LHCN-M2 (cell line): ENCODE measurements around the gene AFF3. TPM values are rescaled to one million over a fixed set of nuclear protein-coding genes. Genes with fewer than 3 reads are reported as not detected.
"Not testable (repeated sequence)": the region's sequence is repeated elsewhere in the genome, so short reads cannot be mapped to it uniquely, and the experiment has no call there.

Experiments
- DNase-seq: peaks from one replicate; pipeline ENCODE4 v3.0.0-alpha.2; 2012; ENCODE audit warnings: low read depth
- total RNA-seq: library from RNA; depleted of rRNA; stranded (reverse); fragments of >200 nt; gene quantifications from 2 replicates; pipeline ENCODE4 v1.2.3, GENCODE V29; 2014

AFF3 gene
- total RNA-seq, 1 experiment from 2014 or later: under 0.01 TPM

DNA sequence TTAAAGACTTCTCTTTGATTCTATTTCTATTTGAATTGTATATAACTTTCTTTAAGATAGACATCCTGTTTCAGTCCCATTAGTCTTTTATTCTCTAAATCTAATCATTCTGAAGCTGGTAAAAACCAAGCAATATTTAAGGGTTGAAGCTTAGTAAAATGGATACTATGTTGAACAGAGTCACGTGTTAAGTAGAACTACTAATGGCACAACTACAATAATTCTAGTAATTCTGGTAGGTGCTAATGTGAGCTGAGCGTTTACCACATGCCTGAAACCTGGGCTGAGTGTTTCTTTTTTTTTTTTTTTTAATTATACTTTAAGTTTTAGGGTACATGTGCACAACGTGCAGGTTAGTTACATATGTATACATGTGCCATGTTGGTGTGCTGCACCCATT, 8.9 kb upstream of the AFF3 start:
- DNase-seq: no peak

- no peak for DNase-seq
Observed at GRCh38 chr2:100148883-100149282, 6.5 kb upstream of the AFF3 start.

- no peak for DNase-seq
Observed at GRCh38 chr2:100146657-100146960, 4.2 kb upstream of the AFF3 start.

- no peak for DNase-seq
Observed at GRCh38 chr2:100145893-100146656, 3.7 kb upstream of the AFF3 start.

GRCh38 chr2:100143286-100143685, 896 bp upstream of the AFF3 start:
- no peak for DNase-seq

DNA sequence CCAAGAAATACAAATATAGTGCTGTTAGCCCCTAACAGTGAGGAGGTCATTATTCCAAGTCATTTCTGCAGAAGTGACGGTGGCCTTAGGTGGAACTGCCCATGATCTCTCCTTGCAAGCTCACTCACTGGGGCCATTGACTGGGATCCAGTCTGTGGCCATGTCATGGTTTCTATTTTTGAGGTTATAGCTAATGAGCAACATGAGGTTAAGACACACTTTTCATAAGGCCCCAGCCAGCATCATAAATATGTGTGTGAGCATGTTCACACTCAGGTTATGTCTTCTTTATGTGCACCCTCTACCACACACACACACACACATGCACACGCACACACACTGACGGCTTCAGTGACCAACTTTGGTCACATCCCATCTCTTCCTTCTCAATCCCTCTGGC, 484 bp downstream of the AFF3 start:
- no peak for DNase-seq

DNA sequence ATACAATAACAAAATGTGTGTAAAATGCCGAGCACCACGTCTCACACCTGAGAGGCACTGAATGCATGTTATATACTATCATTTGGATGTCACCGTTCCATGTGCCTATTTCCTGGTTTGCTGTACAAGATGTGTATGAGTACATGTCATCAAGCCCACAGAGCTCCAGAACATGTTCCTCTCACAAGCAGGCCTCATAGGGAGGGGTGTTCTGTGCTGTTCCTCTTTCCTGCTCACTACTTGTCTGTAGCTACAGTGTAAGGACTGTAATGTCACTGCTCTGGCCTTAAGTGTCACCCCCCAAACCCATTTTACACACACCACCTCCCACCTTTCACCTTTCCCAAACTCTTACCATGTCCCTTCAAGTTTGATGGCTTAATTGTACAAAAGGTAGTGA, 1.8 kb downstream of the AFF3 start:
- no peak for DNase-seq

GRCh38 chr2:100137866-100138570, 4.4 kb downstream of the AFF3 start:
- no peak for DNase-seq

GRCh38 chr2:100137318-100137717, 5.1 kb downstream of the AFF3 start:
- no peak for DNase-seq

GRCh38 chr2:100136310-100136709, 6.1 kb downstream of the AFF3 start:
- no peak for DNase-seq

DNA sequence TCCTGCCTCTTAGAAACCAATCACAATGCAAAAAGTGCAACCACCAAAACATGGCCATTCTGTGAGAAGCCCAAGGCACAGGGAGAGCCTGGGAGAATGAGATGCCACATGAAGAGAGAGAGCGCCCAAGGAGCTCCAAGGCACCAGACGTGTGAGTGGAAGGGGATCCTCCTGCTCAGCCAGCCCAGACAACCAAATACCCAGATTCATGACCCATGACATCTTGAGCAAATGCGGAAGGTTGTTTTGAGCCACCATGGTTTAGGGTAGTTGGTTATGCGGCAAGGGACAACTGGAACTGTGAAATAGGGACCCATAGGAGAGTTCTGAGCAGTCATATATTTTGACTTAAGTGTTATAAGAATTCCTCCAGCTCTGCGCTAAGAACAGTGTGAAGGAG, 7.0 kb downstream of the AFF3 start:
- DNase-seq: no peak

GRCh38 chr2:100130595-100131391, 11.6 kb downstream of the AFF3 start:
- DNase-seq: no peak

DNA sequence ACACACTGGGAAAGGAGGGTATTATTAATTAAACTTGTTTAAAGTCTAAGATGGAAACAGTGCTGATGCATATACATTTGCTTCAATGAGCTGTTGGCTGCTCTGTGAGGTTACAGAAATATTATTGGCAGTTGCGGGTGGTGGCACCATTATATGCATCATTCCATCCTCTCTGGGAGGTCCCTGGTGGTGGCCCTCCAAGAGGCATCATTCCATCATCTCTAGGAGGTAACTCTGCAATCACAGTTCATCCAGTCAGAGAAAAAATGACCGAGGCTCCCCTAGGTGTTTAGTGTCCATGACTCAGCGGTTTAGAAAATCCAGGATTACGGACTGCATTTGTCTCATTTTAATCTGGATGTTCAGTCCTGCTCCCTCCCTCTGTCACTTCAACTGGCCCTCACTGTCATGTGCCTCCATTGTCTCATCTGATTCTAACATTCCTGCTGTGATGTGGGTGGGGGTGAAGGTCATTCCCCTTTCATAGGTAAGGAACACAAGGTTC, 15.4 kb downstream of the AFF3 start:
- DNase-seq: no peak

DNA sequence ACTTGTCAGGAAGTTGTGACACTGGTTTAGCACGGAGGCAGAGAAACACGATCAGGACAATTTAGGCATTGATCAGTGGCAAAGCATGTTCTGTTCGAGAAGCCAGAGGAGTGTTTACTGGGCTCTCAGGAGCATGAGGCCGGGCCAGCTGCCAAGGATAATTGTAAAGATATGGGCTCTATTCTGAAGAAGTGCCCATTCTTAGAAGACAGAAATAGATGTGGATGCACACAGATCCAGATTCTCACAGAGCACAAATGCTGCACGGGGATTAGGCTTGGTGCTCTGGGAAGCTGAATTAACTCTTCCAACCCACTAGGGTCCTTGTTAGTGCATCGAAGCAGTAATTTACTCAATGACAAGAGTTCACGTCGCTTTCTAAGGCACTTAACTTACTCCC, 16.2 kb downstream of the AFF3 start:
- no peak for DNase-seq

DNA sequence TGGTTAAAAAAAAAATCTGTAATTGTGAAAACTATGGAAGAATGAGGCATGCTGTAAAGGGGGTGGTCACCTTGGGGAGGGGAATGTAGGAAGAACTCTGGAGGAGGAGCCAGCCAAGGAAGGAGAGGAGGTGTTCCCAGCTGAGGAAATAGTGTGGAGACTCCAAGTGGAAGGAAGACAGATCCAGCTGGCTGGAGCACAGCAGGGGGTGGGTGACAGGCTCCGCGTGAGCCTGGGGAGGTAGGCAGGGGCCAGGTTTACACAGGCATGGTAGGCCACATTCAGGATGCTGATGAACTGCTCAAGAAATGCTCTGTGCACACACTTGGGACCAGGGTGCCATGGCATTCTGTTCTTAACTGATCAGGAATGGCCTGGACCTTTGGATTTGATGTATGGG, 16.8 kb downstream of the AFF3 start:
- no peak for DNase-seq

GRCh38 chr2:100124761-100125160, 17.6 kb downstream of the AFF3 start:
- no peak for DNase-seq

DNA sequence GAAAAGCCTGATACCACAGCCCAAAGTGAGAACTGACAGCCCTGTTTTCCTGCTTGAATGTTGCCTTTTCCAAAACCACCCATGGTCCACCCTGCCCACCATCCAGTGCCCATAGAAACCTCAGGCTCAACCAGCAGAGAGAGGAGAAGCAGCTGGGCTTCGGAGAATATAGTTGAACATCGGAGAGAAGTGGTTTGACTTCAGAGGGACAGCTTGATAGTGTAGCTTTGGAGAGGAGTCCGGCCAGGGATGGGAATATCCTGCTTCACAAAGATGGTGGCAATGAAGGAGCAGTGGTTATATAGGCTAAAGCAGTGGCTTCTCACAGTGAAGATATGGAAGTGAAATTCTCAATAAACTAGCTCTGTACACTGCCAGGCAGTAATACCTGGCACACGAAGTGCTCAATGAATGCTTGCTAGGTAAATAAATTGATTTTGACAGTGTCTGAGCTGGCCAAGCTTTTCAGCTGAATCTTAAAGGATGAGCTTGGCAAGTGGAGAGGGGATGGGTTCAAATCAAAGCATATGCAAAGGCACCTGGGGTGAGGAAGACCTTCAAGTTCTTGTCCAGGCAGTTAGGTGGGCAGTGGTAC, 21.2 kb downstream of the AFF3 start:
- no peak for DNase-seq

GRCh38 chr2:100119235-100119634, 23.2 kb downstream of the AFF3 start:
- no peak for DNase-seq

DNA sequence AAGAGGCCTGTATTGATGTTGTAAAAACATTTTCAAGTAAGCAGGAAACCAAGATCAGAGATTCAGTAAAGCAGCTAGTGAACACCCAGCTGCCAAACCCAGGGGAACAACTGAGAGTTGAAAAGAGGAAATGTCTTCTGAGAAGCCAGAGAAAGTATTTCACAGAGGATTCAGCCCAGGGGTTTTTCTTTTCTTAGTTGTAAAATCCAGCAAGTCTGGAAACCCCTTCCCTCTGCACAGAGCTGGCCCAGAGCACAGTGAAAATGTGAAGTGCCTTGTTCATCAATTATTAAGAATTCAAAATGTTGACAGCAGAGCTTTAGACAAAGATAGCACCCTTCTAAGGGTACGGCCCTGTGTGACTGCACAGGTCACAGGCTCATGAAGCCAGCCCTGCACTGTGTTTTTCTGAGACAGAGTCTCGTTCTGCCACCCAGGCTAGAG, 28.4 kb downstream of the AFF3 start:
- no peak for DNase-seq

- no peak for DNase-seq
Observed at GRCh38 chr2:100110614-100111000, 31.8 kb downstream of the AFF3 start.

GRCh38 chr2:100109986-100110613, 32.3 kb downstream of the AFF3 start:
- no peak for DNase-seq

DNA sequence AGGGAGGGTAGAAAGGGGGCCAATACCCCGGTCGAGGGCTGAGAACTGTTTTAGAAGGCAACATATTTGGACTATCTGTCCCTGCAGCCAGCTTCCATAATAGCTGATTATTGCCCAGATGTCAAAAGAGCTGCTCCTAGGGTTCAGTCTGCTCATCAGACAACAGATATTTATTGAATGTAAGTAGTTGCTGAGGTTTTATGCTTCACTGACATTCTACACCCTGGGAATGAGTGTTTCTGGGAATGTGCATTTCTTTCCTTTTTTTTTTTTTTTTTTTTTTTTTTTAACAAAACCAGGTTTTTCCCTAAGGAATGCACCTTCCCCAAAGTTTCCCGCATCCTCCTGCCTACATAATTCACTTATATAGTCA, 33.8 kb downstream of the AFF3 start:
- DNase-seq: not testable (repeated sequence)
